Activated CD8-positive, alpha-beta memory T cell treated with anti-CD3 and anti-CD28 coated beads, Interleukin-2, amount 50 U/mL, for 48 hours (primary cell): ENCODE measurements around the gene SLC3A2.

ENCODE experiments used
- DNase-seq: peaks from one replicate; pipeline ENCODE4 v3.0.0-alpha.2; 2020

Gene SLC3A2

GRCh38 chr11:62882431-62882749 lies 1.7 kb downstream of the SLC3A2 start:
- no peak for DNase-seq

GRCh38 chr11:62882788-62883501 lies 2.2 kb downstream of the SLC3A2 start:
- DNase-seq: no peak

- DNase-seq: no peak
Observed at GRCh38 chr11:62883673-62884072, 3.0 kb downstream of the SLC3A2 start.

GRCh38 chr11:62885137-62885750 lies 4.5 kb downstream of the SLC3A2 start:
- DNase-seq: no peak

GRCh38 chr11:62888406-62888805 lies 7.7 kb downstream of the SLC3A2 start:
- DNase-seq: no peak

GRCh38 chr11:62889126-62889483 lies 8.4 kb downstream of the SLC3A2 start:
- no peak for DNase-seq

GRCh38 chr11:62889484-62890437 lies 9.1 kb downstream of the SLC3A2 start:
- peak; percentile 70 for DNase-seq

GRCh38 chr11:62892077-62892922 lies 11.6 kb downstream of the SLC3A2 start:
- DNase-seq: no peak

GRCh38 chr11:62895501-62895900 lies 14.8 kb downstream of the SLC3A2 start:
- no peak for DNase-seq

GRCh38 chr11:62896049-62896448 lies 15.4 kb downstream of the SLC3A2 start:
- DNase-seq: no peak

GRCh38 chr11:62897311-62897710 lies 16.6 kb downstream of the SLC3A2 start:
- DNase-seq: no peak

GRCh38 chr11:62898027-62898426 lies 17.3 kb downstream of the SLC3A2 start:
- DNase-seq: no peak

- DNase-seq: no peak
Observed at GRCh38 chr11:62902932-62903331, 22.2 kb downstream of the SLC3A2 start.

GRCh38 chr11:62905296-62905695 lies 24.6 kb downstream of the SLC3A2 start:
- DNase-seq: no peak

GRCh38 chr11:62905927-62906531 lies 25.3 kb downstream of the SLC3A2 start:
- DNase-seq: peak; percentile 94

GRCh38 chr11:62908468-62909072 lies 27.9 kb downstream of the SLC3A2 start:
- DNase-seq: no peak

GRCh38 chr11:62909107-62909894 lies 28.6 kb downstream of the SLC3A2 start:
- DNase-seq: no peak

- DNase-seq: no peak
Observed at GRCh38 chr11:62910141-62910882, 29.6 kb downstream of the SLC3A2 start.

- DNase-seq: no peak
Observed at GRCh38 chr11:62911137-62912130, 30.7 kb downstream of the SLC3A2 start.
